H54 (cell line): ENCODE results near the gene AMOT.

Source experiments
- DNase-seq: peaks from one replicate; pipeline ENCODE4 v3.0.0; 2011; ENCODE audit warnings: low spot score, mixed read lengths; ENCODE audit not compliant: insufficient read length
- FAIRE-seq: peaks from 3 replicates; lab custom pipeline; 2011; peaks lifted over from hg19 to GRCh38; lab: Jason Lieb, UNC
- POLR2A ChIP-seq: IDR thresholded peaks from 2 replicates; pipeline ENCODE4 v1.6.1; 2011; ENCODE audit warnings: low read depth, mild to moderate bottlenecking, low read length

Gene AMOT

GRCh38 chrX:112851161-112851779 lies 10.6 kb upstream of the AMOT start:
- DNase-seq (no peak), FAIRE-seq (no peak)
- no peak for TF ChIP-seq POLR2A

GRCh38 chrX:112849016-112849415 lies 8.4 kb upstream of the AMOT start:
- FAIRE-seq (no peak), DNase-seq (no peak)
- no peak for TF ChIP-seq POLR2A

- no peak for TF ChIP-seq POLR2A
- no peak for FAIRE-seq
- DNase-seq, result no peak
Measured at GRCh38 chrX:112846782-112847181, 6.2 kb upstream of the AMOT start.

- no peak for TF ChIP-seq POLR2A
- FAIRE-seq (no peak), DNase-seq (no peak)
Measured at GRCh38 chrX:112846187-112846586, 5.6 kb upstream of the AMOT start.

- no peak for TF ChIP-seq POLR2A
- DNase-seq, result no peak
- FAIRE-seq, result no peak
Measured at GRCh38 chrX:112844250-112844649, 3.6 kb upstream of the AMOT start.

GRCh38 chrX:112841820-112842157 lies 1.2 kb upstream of the AMOT start:
- no peak for TF ChIP-seq POLR2A
- DNase-seq (no peak), FAIRE-seq (no peak)

GRCh38 chrX:112841114-112841819 lies 636 bp upstream of the AMOT start:
- no peak for TF ChIP-seq POLR2A
- peak; percentile 61 for DNase-seq
- no peak for FAIRE-seq

GRCh38 chrX:112839856-112840255 lies 775 bp downstream of the AMOT start:
- FAIRE-seq (no peak), DNase-seq (no peak)
- no peak for TF ChIP-seq POLR2A

GRCh38 chrX:112837531-112837930 lies 3.1 kb downstream of the AMOT start:
- DNase-seq, result no peak
- FAIRE-seq, result no peak
- TF ChIP-seq POLR2A, result no peak

GRCh38 chrX:112835019-112835418 lies 5.6 kb downstream of the AMOT start:
- TF ChIP-seq POLR2A, result no peak
- DNase-seq (no peak), FAIRE-seq (no peak)

GRCh38 chrX:112834031-112834845 lies 6.4 kb downstream of the AMOT start:
- no peak for FAIRE-seq
- no peak for TF ChIP-seq POLR2A
- no peak for DNase-seq

- no peak for DNase-seq
- FAIRE-seq, result no peak
Measured at GRCh38 chrX:112832481-112833095, 8.0 kb downstream of the AMOT start.

GRCh38 chrX:112830540-112830939 lies 10.1 kb downstream of the AMOT start:
- FAIRE-seq (no peak), DNase-seq (no peak)
- no peak for TF ChIP-seq POLR2A

More at GRCh38 chrX:112832481-112833095, 8.0 kb downstream of the AMOT start:
- TF ChIP-seq POLR2A, result no peak

GRCh38 chrX:112827292-112827903 lies 13.2 kb downstream of the AMOT start:
- no peak for TF ChIP-seq POLR2A
- DNase-seq (no peak), FAIRE-seq (no peak)
